HAP-1 (cell line): Measurements from ENCODE around the gene DDAH1.
A peak's percentile ranks its signal among the peaks of the same experiment; 100 is the strongest.
"Not testable (repeated sequence)": the region's sequence is repeated elsewhere in the genome, so short reads cannot be mapped to it uniquely, and the experiment has no call there.

Experiments
- DNase-seq, 2 experiments: peaks; one replicate each; pipeline ENCODE4 v3.0.0-alpha.2; 2016 to 2020; ENCODE audit warnings: low spot score in 2 of 2
- H3K27me3 ChIP-seq: fragments of 250-450 bp; sonication (Bioruptor Pico); 2 replicates; pipeline ENCODE4 v1.5.1; 2020; ENCODE audit warnings: low read depth, mild to moderate bottlenecking, moderate library complexity
- H3K36me3 ChIP-seq: fragments of 250-450 bp; sonication (Bioruptor Pico); replicated peaks from 2 replicates; pipeline ENCODE4 v1.5.1; 2020; ENCODE audit warnings: mild to moderate bottlenecking
- H3K4me1 ChIP-seq: fragments of 250-450 bp; sonication (Bioruptor Pico); 2 replicates; pipeline ENCODE4 v1.5.1; 2020; ENCODE audit warnings: mild to moderate bottlenecking
- H3K4me3 ChIP-seq: fragments of 250-450 bp; sonication (Bioruptor Pico); 2 replicates; pipeline ENCODE4 v1.5.1; 2020; ENCODE audit warnings: mild to moderate bottlenecking, moderate library complexity
- H3K9me3 ChIP-seq: fragments of 250-450 bp; sonication (Bioruptor Pico); 2 replicates; pipeline ENCODE4 v1.5.1; 2020; ENCODE audit warnings: mild to moderate bottlenecking, moderate library complexity
- in situ Hi-C: fragments of 300-500 bp; cut with MboI; formaldehyde crosslinking; loops from 3 replicates; pipeline ENCODE4 v1.14.3; 2020; ENCODE audit warnings: low sequenced_read_pairs, inconsistent platforms, mixed read lengths

The DDAH1 gene

DNA sequence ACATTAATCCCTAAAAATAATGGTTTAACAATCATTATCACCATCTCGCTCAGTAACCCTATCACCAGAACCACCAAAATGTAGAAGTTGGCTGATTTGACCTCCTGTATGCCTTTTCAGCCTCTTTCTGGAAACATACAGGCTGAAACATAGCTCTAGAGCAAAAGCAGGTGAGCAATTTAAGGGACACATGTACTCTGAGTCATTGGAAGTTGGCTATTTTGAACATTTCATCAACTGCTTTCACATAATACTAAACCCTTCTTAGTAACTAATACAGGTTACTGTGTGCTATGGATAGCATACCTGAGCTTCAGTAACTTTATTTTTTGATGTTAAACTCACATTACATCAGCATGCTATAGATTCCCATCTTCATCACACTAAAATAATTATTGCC, 19.8 kb upstream of the DDAH1 start:
- no peaks in the 10 kb centered on the region for H3K36me3 ChIP-seq
- H3K9me3 ChIP-seq: no peaks in the 10 kb centered on the region
- H3K27me3 ChIP-seq: no peaks in the 10 kb centered on the region
- no peak overlapping the region for H3K4me3 ChIP-seq
- no peak for DNase-seq
- in situ Hi-C loops: no loop called here
- peaks cover 9% of the 10 kb centered on the region for H3K4me1 ChIP-seq

DNA sequence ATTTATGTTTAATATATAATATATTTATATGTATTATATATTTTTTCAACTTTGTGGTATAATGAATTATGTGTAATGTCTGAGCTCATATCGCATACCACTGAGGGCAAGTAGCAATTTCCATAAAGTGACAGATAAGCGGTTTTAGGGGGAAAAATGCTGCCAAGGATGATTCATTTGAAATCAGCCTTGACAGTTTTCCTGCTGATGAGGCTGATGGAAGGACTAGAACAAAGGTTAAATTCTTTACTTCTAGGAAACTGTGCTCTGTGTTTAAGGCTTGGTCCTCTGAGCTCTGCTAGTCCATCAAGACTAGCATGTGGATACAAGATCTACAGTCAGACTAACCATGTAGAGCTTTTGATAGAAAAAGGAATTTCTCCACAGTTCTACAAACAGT, 19.3 kb upstream of the DDAH1 start:
- Histone ChIP-seq H3K4me3 (no peak overlapping the region), H3K9me3 (no peaks in the 10 kb centered on the region), H3K27me3 (no peaks in the 10 kb centered on the region), H3K36me3 (no peaks in the 10 kb centered on the region), H3K4me1 (peaks cover 9% of the 10 kb centered on the region)
- in situ Hi-C loops: no loop called here
- DNase-seq: no peak

DNA sequence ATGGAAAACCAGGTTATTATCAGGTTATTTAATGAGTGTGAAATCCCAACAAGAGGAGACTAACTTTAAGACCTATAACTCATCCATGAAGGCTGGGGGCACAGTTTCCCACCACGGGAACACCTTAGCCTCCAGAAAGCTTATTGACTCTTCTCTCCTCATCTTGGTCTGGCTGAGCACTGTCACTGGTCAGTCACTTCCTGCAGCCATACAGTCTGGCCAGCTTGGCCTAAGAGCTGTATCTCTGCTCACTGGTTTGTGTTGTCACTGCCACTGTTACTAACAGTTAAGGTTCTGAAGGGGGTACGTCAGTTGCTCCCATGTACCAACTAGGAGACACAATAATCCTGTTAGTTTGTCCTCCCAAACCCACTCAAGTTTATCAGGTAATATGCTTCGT, 16.7 kb upstream of the DDAH1 start:
- Histone ChIP-seq H3K36me3 (no peaks in the 10 kb centered on the region), H3K27me3 (no peaks in the 10 kb centered on the region), H3K9me3 (no peaks in the 10 kb centered on the region), H3K4me3 (no peak overlapping the region), H3K4me1 (peaks cover 9% of the 10 kb centered on the region)
- in situ Hi-C loops: no loop called here
- no peak for DNase-seq

DNA sequence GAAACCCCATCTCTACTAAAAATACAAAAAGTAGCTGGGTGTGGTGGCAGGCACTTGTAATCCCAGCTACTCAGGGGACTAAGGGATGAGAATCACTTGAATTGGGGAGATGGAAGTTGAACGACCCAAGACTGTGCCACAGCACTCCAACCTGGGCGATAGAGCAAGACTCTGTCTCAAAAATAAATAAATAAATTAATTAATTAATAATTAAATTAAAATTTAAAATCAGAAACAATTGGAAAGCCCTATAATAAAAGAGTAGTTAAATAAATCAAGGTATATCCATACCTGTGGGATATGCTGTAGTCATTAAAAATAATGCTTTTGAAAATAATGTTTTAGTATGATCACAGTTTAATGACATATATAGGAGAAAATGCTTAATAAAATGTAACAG, 15.6 kb upstream of the DDAH1 start:
- Histone ChIP-seq H3K36me3 (no peaks in the 10 kb centered on the region), H3K9me3 (no peaks in the 10 kb centered on the region), H3K4me1 (peaks cover 2% of the 10 kb centered on the region), H3K4me3 (no peak overlapping the region), H3K27me3 (no peaks in the 10 kb centered on the region)
- DNase-seq: no peak
- in situ Hi-C loops: no loop called here

- Histone ChIP-seq H3K9me3 (no peaks in the 10 kb centered on the region), H3K27me3 (no peaks in the 10 kb centered on the region), H3K4me3 (no peak overlapping the region), H3K4me1 (no peaks in the 10 kb centered on the region), H3K36me3 (no peaks in the 10 kb centered on the region)
- in situ Hi-C loops: no loop called here
- no peak for DNase-seq
Observed at GRCh38 chr1:85479491-85479890, 14.5 kb upstream of the DDAH1 start.

GRCh38 chr1:85478366-85478765, 13.4 kb upstream of the DDAH1 start:
- H3K4me3 ChIP-seq: no peak overlapping the region
- no peaks in the 10 kb centered on the region for H3K9me3 ChIP-seq
- in situ Hi-C loops: no loop called here
- no peaks in the 10 kb centered on the region for H3K4me1 ChIP-seq
- DNase-seq: no peak
- H3K36me3 ChIP-seq: no peaks in the 10 kb centered on the region
- H3K27me3 ChIP-seq: no peaks in the 10 kb centered on the region

DNA sequence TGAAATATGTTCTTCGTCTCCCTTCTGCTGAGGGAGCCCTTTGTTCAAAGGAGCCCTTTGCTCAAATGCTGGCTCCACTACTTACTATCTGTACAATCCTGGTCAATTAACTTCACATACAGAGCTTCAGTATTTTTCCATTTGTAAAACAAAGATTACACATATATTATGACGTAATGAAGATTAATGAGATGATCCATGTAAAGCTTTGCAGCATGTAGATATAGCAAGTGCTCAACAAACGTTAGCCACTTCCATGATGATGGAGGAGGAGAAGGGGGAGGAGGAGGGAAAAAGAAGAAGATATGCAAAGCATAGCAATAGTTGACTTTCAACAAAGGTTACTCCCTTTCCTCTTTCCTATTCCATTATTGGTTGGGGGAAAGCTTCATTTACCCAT, 10.1 kb upstream of the DDAH1 start:
- Histone ChIP-seq H3K4me1 (no peaks in the 10 kb centered on the region), H3K36me3 (no peaks in the 10 kb centered on the region), H3K27me3 (no peaks in the 10 kb centered on the region), H3K9me3 (no peaks in the 10 kb centered on the region), H3K4me3 (no peak overlapping the region)
- no peak for DNase-seq
- in situ Hi-C loops: no loop called here

- H3K4me3 ChIP-seq: no peak overlapping the region
- H3K9me3 ChIP-seq: no peaks in the 10 kb centered on the region
- no peaks in the 10 kb centered on the region for H3K4me1 ChIP-seq
- no peak for DNase-seq
- in situ Hi-C loops: no loop called here
- no peaks in the 10 kb centered on the region for H3K36me3 ChIP-seq
- no peaks in the 10 kb centered on the region for H3K27me3 ChIP-seq
Observed at GRCh38 chr1:85473390-85473789, 8.4 kb upstream of the DDAH1 start.

DNA sequence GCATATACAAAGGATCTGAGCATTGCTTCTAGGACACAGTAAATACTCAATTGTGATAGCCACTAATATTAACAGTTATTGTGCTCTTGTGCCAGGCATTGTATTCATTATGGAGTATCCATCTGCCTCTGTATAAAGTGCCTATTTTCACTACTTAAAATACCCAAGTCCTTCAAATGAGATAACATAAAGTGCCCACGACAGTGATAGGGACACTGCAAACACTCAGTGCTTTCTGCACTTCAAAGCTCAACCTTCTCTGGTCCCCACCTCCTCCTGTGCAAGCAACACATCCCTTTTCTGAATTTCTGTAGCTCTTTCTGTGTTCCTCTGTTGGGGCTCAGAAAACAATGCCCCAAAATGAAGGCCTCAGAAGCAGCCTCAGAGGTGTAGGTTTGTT, 6.6 kb upstream of the DDAH1 start:
- no peaks in the 10 kb centered on the region for H3K36me3 ChIP-seq
- in situ Hi-C loops: no loop called here
- no peaks in the 10 kb centered on the region for H3K9me3 ChIP-seq
- DNase-seq: no peak
- H3K27me3 ChIP-seq: no peaks in the 10 kb centered on the region
- H3K4me1 ChIP-seq: peaks cover 13% of the 10 kb centered on the region
- no peak overlapping the region for H3K4me3 ChIP-seq

DNA sequence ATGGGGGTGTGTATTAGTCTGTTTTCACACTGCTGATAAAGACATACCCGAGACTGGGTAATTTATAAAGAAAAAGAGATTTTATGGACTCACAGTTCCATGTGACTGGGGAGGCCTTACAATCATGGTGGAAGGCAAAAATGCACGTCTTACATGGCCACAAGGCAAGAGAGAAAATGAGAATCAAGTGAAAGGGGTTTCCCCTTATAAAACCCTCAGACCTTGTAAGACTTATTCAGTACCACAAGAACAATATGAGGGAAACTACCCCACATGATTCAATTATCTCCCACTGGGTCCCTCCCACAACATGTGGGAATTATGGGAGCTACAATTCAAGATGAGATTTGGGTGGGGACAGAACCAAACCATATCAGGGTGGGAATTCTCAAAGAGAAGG, 5.2 kb upstream of the DDAH1 start:
- H3K9me3 ChIP-seq, H3K36me3 ChIP-seq, H3K4me3 ChIP-seq, in situ Hi-C loops, H3K27me3 ChIP-seq, DNase-seq: not testable (repeated sequence)
- H3K4me1 ChIP-seq: peaks cover 19% of the 10 kb centered on the region

- Histone ChIP-seq H3K4me1 (peaks cover 22% of the 10 kb centered on the region), H3K27me3 (no peaks in the 10 kb centered on the region), H3K9me3 (no peaks in the 10 kb centered on the region), H3K4me3 (no peak overlapping the region), H3K36me3 (no peaks in the 10 kb centered on the region)
- in situ Hi-C loops: no loop called here
- DNase-seq: peak in 1 of 2 experiments; percentile 65
Observed at GRCh38 chr1:85467929-85468540, 3.1 kb upstream of the DDAH1 start.

GRCh38 chr1:85467036-85467435, 2.1 kb upstream of the DDAH1 start:
- Histone ChIP-seq H3K4me3 (no peak overlapping the region), H3K4me1 (peaks cover 30% of the 10 kb centered on the region), H3K9me3 (no peaks in the 10 kb centered on the region), H3K27me3 (no peaks in the 10 kb centered on the region), H3K36me3 (no peaks in the 10 kb centered on the region)
- DNase-seq: no peak
- in situ Hi-C loops: no loop called here

GRCh38 chr1:85465786-85466134, 801 bp upstream of the DDAH1 start:
- Histone ChIP-seq H3K4me3 (peak overlapping the region; percentile 55), H3K27me3 (no peaks in the 10 kb centered on the region), H3K9me3 (no peaks in the 10 kb centered on the region), H3K4me1 (peaks cover 43% of the 10 kb centered on the region), H3K36me3 (no peaks in the 10 kb centered on the region)
- DNase-seq: no peak
- in situ Hi-C loops: no loop called here

GRCh38 chr1:85464497-85465098, 361 bp downstream of the DDAH1 start:
- in situ Hi-C loops: no loop called here
- no peaks in the 10 kb centered on the region for H3K27me3 ChIP-seq
- no peaks in the 10 kb centered on the region for H3K36me3 ChIP-seq
- H3K4me1 ChIP-seq: peaks cover 47% of the 10 kb centered on the region
- DNase-seq: peak; percentile 50 to 81
- peak overlapping the region; percentile 55 for H3K4me3 ChIP-seq
- H3K9me3 ChIP-seq: no peaks in the 10 kb centered on the region
